Measurements from ENCODE around the gene ASB17. TPM values are rescaled to one million over a fixed set of nuclear protein-coding genes. Genes with fewer than 3 reads are reported as not detected.

Gene ASB17
- not detected for total RNA-seq

DNA sequence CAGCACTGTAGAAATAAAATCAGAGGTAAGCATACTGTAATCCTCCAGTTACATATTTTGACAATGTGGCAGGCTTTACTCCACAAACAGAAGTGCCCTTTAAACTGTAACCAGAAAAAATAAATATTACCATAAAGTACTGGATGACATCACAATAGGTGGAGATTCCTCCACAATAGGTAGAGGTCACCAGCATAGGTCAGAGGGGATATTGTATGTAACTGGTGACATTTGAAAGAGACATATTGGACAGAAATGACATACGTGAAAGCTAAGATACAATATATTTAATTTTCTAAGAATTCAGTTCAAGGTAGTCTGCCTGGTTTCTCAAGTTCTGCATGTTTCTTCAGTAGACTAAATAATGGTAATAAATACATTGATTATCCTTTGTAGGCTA is at the start of gene ASB17:
Gene ASB17 (minus strand): TSS at position 101 of the 400 bp plus-strand sequence. CDS start 113 bp downstream, outside the sequence.

Other genes starting within 250 kb of the ASB17 start
- 10 to 100 TPM; 66.4 to 98.2 TPM for gene ACADM, start 207.7 kb downstream of the ASB17 start, total RNA-seq
- gene RABGGTB, start 146.1 kb downstream of the ASB17 start, total RNA-seq: 100 to 1,000 TPM; 102 to 199 TPM
- under 1 TPM; under 0.01 to 0.34 TPM for gene MSH4, start 135.5 kb downstream of the ASB17 start, total RNA-seq
- gene ST6GALNAC3, start 142.3 kb upstream of the ASB17 start, total RNA-seq: 10 to 100 TPM; 50.0 to 61.3 TPM